HG02678 (cell line): Measurements from ENCODE around the gene PFKFB4.

Experiments used
- ATAC-seq: cut with Tn5 transposase; IDR thresholded peaks from one replicate; pipeline ENCODE4 v1.9.1; 2021; ENCODE audit warnings: mild to moderate bottlenecking, moderate library complexity; ENCODE audit not compliant: unreplicated experiment

Gene PFKFB4

GRCh38 chr3:48556796-48557626 is at the start of gene PFKFB4:
Gene PFKFB4 (minus strand): TSS chr3:48556803. CDS start chr3:48556777, 26 bp downstream.
- ATAC-seq = peak; percentile 87

- no peak for ATAC-seq
Measured at GRCh38 chr3:48601622-48601994, 45.0 kb upstream of the PFKFB4 start.

GRCh38 chr3:48600711-48601621 is 44.4 kb upstream of the PFKFB4 start:
- no peak for ATAC-seq

GRCh38 chr3:48599509-48600285 is 43.1 kb upstream of the PFKFB4 start:
- no peak for ATAC-seq

- no peak for ATAC-seq
Measured at GRCh38 chr3:48599077-48599501, 42.5 kb upstream of the PFKFB4 start.

GRCh38 chr3:48598323-48599076 is 41.9 kb upstream of the PFKFB4 start:
- ATAC-seq = no peak

- no peak for ATAC-seq
Measured at GRCh38 chr3:48597408-48597800, 40.8 kb upstream of the PFKFB4 start.

GRCh38 chr3:48596676-48597407 is 40.2 kb upstream of the PFKFB4 start:
- ATAC-seq = no peak

GRCh38 chr3:48596157-48596556 is 39.6 kb upstream of the PFKFB4 start:
- no peak for ATAC-seq

- no peak for ATAC-seq
Measured at GRCh38 chr3:48595526-48596121, 39.0 kb upstream of the PFKFB4 start.

- ATAC-seq = no peak
Measured at GRCh38 chr3:48595075-48595525, 38.5 kb upstream of the PFKFB4 start, which contains the start of gene COL7A1. Gene COL7A1 (minus strand): TSS chr3:48595329. CDS start chr3:48595159, 170 bp downstream.

- ATAC-seq = no peak
Measured at GRCh38 chr3:48594417-48595049, 37.9 kb upstream of the PFKFB4 start.

- no peak for ATAC-seq
Measured at GRCh38 chr3:48593337-48593736, 36.7 kb upstream of the PFKFB4 start.

- ATAC-seq = no peak
Measured at GRCh38 chr3:48592519-48593087, 36.0 kb upstream of the PFKFB4 start.

GRCh38 chr3:48591886-48592518 is 35.4 kb upstream of the PFKFB4 start:
- no peak for ATAC-seq

- ATAC-seq = no peak
Measured at GRCh38 chr3:48591436-48591835, 34.8 kb upstream of the PFKFB4 start.

GRCh38 chr3:48588230-48588629 is 31.6 kb upstream of the PFKFB4 start:
- no peak for ATAC-seq

GRCh38 chr3:48587686-48588085 is 31.1 kb upstream of the PFKFB4 start:
- ATAC-seq = no peak
